ENCODE results near the gene TRABD2A. TPM values are rescaled to one million over a fixed set of nuclear protein-coding genes. Genes with fewer than 3 reads are reported as not detected.
A peak's percentile ranks its signal among the peaks of the same experiment; 100 is the strongest.

TRABD2A gene
- total and polyA plus RNA-seq, 2 of the 13 experiments (the other 11 are each of a cell fraction or from before 2014, with no cell fraction given) = 0.15 TPM; not detected in 1

GRCh38 chr2:84919885-84920580 is 39.1 kb upstream of the TRABD2A start (continued):
- no peak for TF ChIP-seq ZBTB33 (CRISPR knock-in tag; IDR thresholded peaks at IDR 0.05)
- TF ChIP-seq ZBTB43 (CRISPR knock-in tag; conservative IDR thresholded peaks at IDR 0.05) = no peak
- no peak for TF ChIP-seq SP2 (CRISPR knock-in tag; IDR thresholded peaks at IDR 0.05)
- TF ChIP-seq SOX5 (CRISPR knock-in tag; IDR thresholded peaks at IDR 0.05; ENCODE audit: borderline replicate concordance) = peak; percentile 97
- TF ChIP-seq ZNF558 (CRISPR knock-in tag; IDR thresholded peaks at IDR 0.05; ENCODE audit: borderline replicate concordance) = no peak
- no peak for TF ChIP-seq MYC (CRISPR knock-in tag; IDR thresholded peaks at IDR 0.05; ENCODE audit: borderline replicate concordance)
- TF ChIP-seq KDM1A (CRISPR knock-in tag; IDR thresholded peaks at IDR 0.05) = no peak
- TF ChIP-seq HDAC6 (IDR thresholded peaks at IDR 0.05; ENCODE audit: low read depth, low read length) = no peak
- no peak for TF ChIP-seq RFX3 (CRISPR knock-in tag; IDR thresholded peaks at IDR 0.05)
- TF ChIP-seq TOPORS (CRISPR knock-in tag; IDR thresholded peaks at IDR 0.05) = no peak
- TF ChIP-seq ZNF251 (CRISPR knock-in tag; IDR thresholded peaks at IDR 0.05) = no peak
- TF ChIP-seq ZNF512B (CRISPR knock-in tag; IDR thresholded peaks at IDR 0.05; ENCODE audit: borderline replicate concordance) = no peak
- TF ChIP-seq ZNF788 (CRISPR knock-in tag; IDR thresholded peaks at IDR 0.05; ENCODE audit: borderline replicate concordance) = no peak
- no peak for TF ChIP-seq ZNF891 (CRISPR knock-in tag; IDR thresholded peaks at IDR 0.05)
- TF ChIP-seq ZFP41 (CRISPR knock-in tag; IDR thresholded peaks at IDR 0.05; ENCODE audit: borderline replicate concordance) = no peak
- no peak for TF ChIP-seq ZNF264 (CRISPR knock-in tag; IDR thresholded peaks at IDR 0.05)
- TF ChIP-seq ZNF556 (CRISPR knock-in tag; IDR thresholded peaks at IDR 0.05; ENCODE audit: borderline replicate concordance) = no peak
- TF ChIP-seq ZNF768 (CRISPR knock-in tag; IDR thresholded peaks at IDR 0.05) = no peak
- no peak for TF ChIP-seq AHR (CRISPR knock-in tag; IDR thresholded peaks at IDR 0.05)
